NCI-H774 (cell line): ENCODE data around the gene ARAF.

Experiments used
- DNase-seq: peaks from one replicate; lab custom pipeline; 2025; lab: John Stamatoyannopoulos, UW

ARAF gene

GRCh38 chrX:47620303-47620685 lies 59.3 kb downstream of the ARAF start:
- no peak for DNase-seq
